Measurements from ENCODE around the gene CABP7. TPM values are rescaled to one million over a fixed set of nuclear protein-coding genes. Genes with fewer than 3 reads are reported as not detected.

Gene CABP7
- total and polyA plus RNA-seq, 5 donors: 0.02 TPM; not detected in 4

DNA sequence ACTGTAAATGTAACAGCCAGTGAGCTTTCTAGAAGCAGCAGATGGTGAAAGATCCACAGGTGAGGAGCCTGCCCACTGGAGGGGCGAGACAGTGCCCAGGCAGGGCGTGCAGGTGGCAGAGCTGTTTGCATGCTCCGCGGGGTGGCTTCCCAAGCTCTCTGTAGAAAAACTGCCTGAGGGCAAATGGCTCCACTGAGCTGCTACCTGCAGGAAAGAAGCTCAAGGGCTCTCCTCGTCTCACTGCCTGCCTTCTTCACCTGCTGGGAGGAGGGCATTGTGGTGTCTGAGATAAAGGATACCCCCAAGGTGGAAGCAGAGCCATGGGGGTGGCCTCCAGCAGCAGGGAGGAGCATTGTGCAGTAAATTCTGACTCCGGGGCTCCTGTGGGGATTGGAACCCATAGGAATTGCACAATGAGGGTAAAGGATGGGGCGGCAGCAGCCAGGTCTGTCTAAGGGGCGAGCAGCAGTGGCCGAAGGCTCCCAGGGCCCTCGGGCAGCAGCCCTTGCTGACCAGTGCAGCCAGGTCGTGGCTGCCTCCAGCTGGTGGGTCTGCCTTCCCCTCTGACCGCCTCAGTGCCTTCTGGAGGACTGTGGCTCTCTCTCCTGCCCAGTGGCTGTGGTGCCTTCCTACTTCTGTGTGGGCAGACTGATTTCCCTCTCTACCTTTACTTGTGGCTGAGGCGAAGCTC, 28.0 kb upstream of the CABP7 start:
- peak in 1 of 2 donors; percentile 4 for ATAC-seq
- no peaks in the 10 kb centered on the region for H3K4me1 ChIP-seq (ENCODE audit: control insufficient read depth, insufficient read depth, low read length)
- no peak overlapping the region for H3K27ac ChIP-seq (ENCODE audit: low read length)
- no peak overlapping the region for H3K4me3 ChIP-seq (ENCODE audit: low read length)
- WGBS: 87% methylated on average over 13 of the region's 13 CpGs
- H3K27me3 ChIP-seq (ENCODE audit: control insufficient read depth, insufficient read depth): no peaks in the 10 kb centered on the region
- intact Hi-C loops (cut with DNase I): loop anchor here in 1 of 4 donors (10.0 kb wide), 1 partner anchor 393 kb away; the partner anchor contains the start of gene HORMAD2
- DNase-seq: no peak
- H3K9me3 ChIP-seq (ENCODE audit: control insufficient read depth, low read length): no peaks in the 10 kb centered on the region

DNA sequence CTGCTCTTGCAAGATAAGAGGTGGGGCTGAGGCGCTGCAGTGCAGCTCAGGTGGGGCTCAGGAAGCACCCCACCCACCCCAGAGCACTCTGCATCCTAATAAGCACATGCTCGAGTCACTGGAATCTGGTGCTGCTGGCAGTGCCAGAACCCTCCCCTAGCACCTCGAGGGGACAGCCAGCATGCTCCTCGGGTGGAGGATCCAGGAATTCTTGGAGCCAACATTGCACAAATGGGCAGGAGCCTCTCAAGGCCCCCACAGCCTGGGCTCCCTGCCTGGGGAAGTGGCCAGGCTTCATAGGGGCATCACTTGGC, 27.5 kb upstream of the CABP7 start:
- H3K4me1 ChIP-seq (ENCODE audit: control insufficient read depth, insufficient read depth, low read length): no peaks in the 10 kb centered on the region
- ATAC-seq (peak in 1 of 2 donors; percentile 8), DNase-seq (no peak)
- no peaks in the 10 kb centered on the region for H3K27me3 ChIP-seq (ENCODE audit: control insufficient read depth, insufficient read depth)
- H3K9me3 ChIP-seq (ENCODE audit: control insufficient read depth, low read length): no peaks in the 10 kb centered on the region
- intact Hi-C loops (cut with DNase I): loop anchor here in 1 of 4 donors (10.0 kb wide), 1 partner anchor 393 kb away; the partner anchor contains the start of gene HORMAD2
- WGBS: 42% methylated on average over 4 of the region's 4 CpGs
- H3K4me3 ChIP-seq (ENCODE audit: low read length): no peak overlapping the region
- H3K27ac ChIP-seq (ENCODE audit: low read length): no peak overlapping the region

DNA sequence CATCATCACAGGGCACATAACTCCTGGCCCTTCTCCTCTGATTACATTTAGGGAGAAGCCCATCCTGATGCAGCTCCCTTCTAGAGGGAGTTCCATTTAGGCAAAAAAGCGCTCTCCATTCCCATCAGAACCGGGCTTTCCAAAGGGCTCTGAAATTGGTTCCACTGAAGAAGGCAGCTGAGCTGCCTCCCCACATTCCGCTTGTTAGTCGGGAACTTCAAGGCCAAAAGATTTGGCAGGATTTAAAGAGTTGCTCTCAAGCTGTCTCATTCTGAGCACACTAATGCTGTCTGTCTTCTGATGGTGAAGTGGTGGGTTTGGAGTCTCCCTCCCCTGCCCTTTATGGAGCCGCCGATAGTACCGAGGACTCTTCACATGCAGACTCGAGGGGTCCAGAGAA, 26.6 kb upstream of the CABP7 start:
- Histone ChIP-seq H3K9me3 (ENCODE audit: control insufficient read depth, low read length) (no peaks in the 10 kb centered on the region), H3K4me1 (ENCODE audit: control insufficient read depth, insufficient read depth, low read length) (no peaks in the 10 kb centered on the region), H3K27me3 (ENCODE audit: control insufficient read depth, insufficient read depth) (no peaks in the 10 kb centered on the region), H3K4me3 (ENCODE audit: low read length) (no peak overlapping the region), H3K27ac (ENCODE audit: low read length) (no peak overlapping the region)
- WGBS: 67% methylated on average over 8 of the region's 8 CpGs
- DNase-seq (no peak), ATAC-seq (no peak)
- intact Hi-C loops (cut with DNase I): loop anchor here in 1 of 4 donors (10.0 kb wide), 1 partner anchor 392 kb away; the partner anchor contains the start of gene HORMAD2

DNA sequence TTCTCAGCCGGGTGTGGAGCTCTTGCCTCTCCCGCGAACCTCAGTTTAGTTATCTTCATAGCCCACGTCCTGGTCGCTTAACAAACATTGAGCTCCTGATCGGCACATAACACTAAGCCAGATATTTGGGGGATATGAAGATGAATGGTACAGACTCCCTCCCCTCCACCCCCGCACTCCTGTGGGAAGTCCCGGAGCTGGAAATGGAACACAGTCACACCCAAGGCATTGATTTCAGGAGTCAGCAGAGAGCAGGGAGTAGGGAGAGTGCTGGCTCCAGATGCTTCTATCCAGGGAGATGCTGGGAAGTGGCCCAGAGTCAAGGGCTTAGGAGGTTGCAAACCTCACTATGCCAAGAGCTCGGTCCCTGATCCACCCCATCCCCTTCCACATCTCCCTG, 26.1 kb upstream of the CABP7 start:
- ATAC-seq: no peak
- no peak overlapping the region for H3K27ac ChIP-seq (ENCODE audit: low read length)
- DNase-seq: no peak
- no peaks in the 10 kb centered on the region for H3K27me3 ChIP-seq (ENCODE audit: control insufficient read depth, insufficient read depth)
- intact Hi-C loops (cut with DNase I): loop anchor here in 1 of 4 donors (10.0 kb wide), 1 partner anchor 391 kb away; the partner anchor contains the start of gene HORMAD2
- no peak overlapping the region for H3K4me3 ChIP-seq (ENCODE audit: low read length)
- WGBS: 55% methylated on average over 9 of the region's 9 CpGs
- H3K9me3 ChIP-seq (ENCODE audit: control insufficient read depth, low read length): no peaks in the 10 kb centered on the region
- H3K4me1 ChIP-seq (ENCODE audit: control insufficient read depth, insufficient read depth, low read length): no peaks in the 10 kb centered on the region

DNA sequence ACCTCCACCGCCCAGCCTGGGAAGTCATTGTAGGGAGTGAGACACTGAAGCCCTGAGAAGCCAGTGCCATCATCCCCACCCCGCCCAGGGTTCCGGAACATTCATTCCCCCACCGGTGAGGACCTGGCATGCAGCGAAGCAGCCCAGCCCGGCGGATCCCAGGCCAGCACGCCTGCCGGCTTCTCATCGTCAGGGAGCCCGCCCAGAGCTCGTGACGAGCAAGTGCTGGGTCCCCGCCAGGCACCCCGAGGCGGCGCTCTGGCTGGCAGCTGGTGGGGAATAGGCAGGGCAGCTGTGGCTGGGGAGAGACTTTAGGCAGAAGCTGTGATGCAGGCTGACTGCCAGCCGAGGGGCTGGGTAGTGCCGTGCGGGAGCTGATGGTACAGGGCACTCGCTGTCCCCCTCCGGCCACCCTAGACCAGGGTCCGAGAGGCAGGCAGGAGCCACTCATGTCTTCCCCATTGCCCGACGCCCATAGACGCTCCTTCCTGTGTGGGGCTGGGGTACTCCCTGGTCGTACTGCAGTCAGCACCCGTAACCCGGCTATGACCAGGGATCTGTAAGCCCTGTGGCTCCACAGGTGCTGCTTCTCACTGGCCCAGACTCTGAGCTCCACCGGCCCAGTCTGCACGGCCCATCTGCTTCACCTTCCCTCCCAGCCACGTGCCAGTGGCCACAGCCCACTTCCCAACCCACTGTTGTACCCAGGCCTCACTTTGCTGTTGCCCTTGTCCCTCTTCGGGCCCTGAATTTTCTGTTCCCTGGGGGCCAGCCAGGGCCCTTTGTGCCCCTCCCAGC, 24.5 kb upstream of the CABP7 start:
- Histone ChIP-seq H3K4me1 (ENCODE audit: control insufficient read depth, insufficient read depth, low read length) (no peaks in the 10 kb centered on the region), H3K27ac (ENCODE audit: low read length) (no peak overlapping the region), H3K4me3 (ENCODE audit: low read length) (no peak overlapping the region), H3K27me3 (ENCODE audit: control insufficient read depth, insufficient read depth) (no peaks in the 10 kb centered on the region), H3K9me3 (ENCODE audit: control insufficient read depth, low read length) (no peaks in the 10 kb centered on the region)
- DNase-seq: peak in 1 of 3 donors; percentile 55
- WGBS: 92% methylated on average over 33 of the region's 33 CpGs
- intact Hi-C loops (cut with DNase I): loop anchor here in 1 of 4 donors (10.0 kb wide), 1 partner anchor 389 kb away; the partner anchor contains the start of gene HORMAD2
- ATAC-seq: no peak

DNA sequence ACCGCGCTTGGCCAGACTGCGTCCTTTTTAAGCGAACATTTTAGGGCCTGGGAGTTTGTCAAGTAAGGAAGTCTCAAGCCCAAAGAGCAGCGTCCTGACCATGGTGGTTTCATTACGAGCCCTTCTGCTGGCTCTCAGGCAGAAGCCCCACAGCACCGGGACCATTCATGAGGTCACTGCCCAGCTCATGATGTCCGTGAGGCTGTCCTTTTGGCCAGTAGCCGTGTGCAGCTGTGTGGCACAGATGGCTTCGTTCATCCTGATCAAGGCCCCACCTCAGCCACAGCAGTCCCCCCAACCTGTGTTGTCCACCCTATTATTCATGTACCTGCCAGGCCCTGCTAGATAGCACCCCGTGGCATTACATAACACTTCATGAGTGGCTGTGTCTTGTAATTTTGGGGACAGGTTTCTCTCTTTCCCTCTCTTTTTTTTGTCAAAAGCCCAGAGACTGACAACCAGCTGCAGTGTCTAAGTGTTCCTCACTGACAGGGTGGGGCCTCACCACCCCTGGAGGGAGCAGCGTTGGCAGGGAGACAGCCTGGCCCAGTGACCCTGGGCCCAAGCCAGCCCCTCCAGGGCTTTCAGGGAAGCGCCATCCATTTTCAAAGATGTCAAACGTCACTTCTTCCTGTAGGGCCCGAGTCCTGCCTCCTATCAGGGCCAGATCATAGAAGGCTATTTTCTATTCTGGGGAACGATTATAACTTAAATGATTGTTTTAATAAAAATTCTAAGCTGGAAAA, 21.8 kb upstream of the CABP7 start:
- Histone ChIP-seq H3K27me3 (ENCODE audit: control insufficient read depth, insufficient read depth) (no peaks in the 10 kb centered on the region), H3K4me3 (ENCODE audit: low read length) (no peak overlapping the region), H3K9me3 (ENCODE audit: control insufficient read depth, low read length) (no peaks in the 10 kb centered on the region), H3K27ac (ENCODE audit: low read length) (no peak overlapping the region), H3K4me1 (ENCODE audit: control insufficient read depth, insufficient read depth, low read length) (no peaks in the 10 kb centered on the region)
- DNase-seq: peak in 1 of 3 donors; percentile 44
- WGBS: 79% methylated on average over 16 of the region's 16 CpGs
- no peak for ATAC-seq
- intact Hi-C loops (cut with DNase I): loop anchor here in 1 of 4 donors (10.0 kb wide), 1 partner anchor 387 kb away; the partner anchor contains the start of gene HORMAD2

DNA sequence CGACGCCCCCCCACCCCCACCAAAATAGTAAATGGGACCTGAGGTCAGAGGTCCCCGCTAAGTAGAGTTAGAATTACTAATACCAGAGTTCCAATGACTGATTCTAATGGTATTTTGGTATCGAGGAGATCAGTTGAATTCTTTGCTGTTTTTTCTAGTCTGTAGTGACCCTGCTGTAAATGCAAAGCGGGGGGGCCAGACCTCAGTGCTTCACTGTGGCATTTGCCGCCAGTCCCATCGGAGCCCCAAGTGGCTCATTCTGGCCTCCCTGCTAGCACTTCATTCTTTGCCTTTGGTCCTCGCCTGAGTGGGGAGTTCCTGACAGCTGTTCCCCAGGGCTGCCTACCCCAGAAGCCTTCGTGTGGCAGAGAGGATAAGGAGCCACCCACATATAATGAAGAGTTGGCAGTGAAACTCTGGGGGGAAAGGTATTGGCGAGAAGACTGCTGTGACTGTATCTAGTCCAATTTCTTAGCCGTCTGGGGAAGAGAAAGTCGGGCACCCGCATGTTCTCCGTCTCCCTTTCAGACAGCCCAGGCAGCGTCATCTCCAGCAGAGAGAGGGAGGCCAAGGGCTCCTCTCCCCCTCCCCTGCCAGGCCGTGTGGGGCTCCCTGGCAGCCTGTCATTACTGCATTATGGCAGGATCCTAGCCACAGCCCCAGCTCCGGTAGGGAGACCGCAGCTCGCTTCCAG, 19.4 kb upstream of the CABP7 start:
- H3K4me3 ChIP-seq (ENCODE audit: low read length): no peak overlapping the region
- H3K27ac ChIP-seq (ENCODE audit: low read length): no peak overlapping the region
- intact Hi-C loops (cut with DNase I): no loop called here
- H3K27me3 ChIP-seq (ENCODE audit: control insufficient read depth, insufficient read depth): no peaks in the 10 kb centered on the region
- 55% methylated on average over 19 of the region's 19 CpGs for WGBS
- no peaks in the 10 kb centered on the region for H3K9me3 ChIP-seq (ENCODE audit: control insufficient read depth, low read length)
- ATAC-seq (no peak), DNase-seq (peak in 1 of 3 donors; percentile 33)
- H3K4me1 ChIP-seq (ENCODE audit: control insufficient read depth, insufficient read depth, low read length): no peaks in the 10 kb centered on the region

DNA sequence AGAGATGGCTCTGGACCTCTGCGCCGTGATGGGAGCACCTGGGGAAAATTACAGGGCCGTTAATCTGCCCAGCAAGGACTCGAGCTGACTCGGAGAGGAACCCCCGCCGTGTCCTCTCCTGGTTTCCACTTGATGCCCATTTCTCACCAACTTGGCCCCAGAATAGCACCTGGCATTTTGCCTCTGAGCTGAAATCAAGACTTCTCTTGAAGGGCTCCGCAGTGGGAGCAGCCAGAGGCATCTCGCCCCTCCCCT, 19.0 kb upstream of the CABP7 start:
- Histone ChIP-seq H3K9me3 (ENCODE audit: control insufficient read depth, low read length) (no peaks in the 10 kb centered on the region), H3K27me3 (ENCODE audit: control insufficient read depth, insufficient read depth) (no peaks in the 10 kb centered on the region), H3K4me3 (ENCODE audit: low read length) (no peak overlapping the region), H3K4me1 (ENCODE audit: control insufficient read depth, insufficient read depth, low read length) (no peaks in the 10 kb centered on the region), H3K27ac (ENCODE audit: low read length) (no peak overlapping the region)
- no peak for ATAC-seq
- peak in 1 of 3 donors; percentile 30 for DNase-seq
- WGBS: 47% methylated on average over 9 of the region's 9 CpGs
- intact Hi-C loops (cut with DNase I): no loop called here

DNA sequence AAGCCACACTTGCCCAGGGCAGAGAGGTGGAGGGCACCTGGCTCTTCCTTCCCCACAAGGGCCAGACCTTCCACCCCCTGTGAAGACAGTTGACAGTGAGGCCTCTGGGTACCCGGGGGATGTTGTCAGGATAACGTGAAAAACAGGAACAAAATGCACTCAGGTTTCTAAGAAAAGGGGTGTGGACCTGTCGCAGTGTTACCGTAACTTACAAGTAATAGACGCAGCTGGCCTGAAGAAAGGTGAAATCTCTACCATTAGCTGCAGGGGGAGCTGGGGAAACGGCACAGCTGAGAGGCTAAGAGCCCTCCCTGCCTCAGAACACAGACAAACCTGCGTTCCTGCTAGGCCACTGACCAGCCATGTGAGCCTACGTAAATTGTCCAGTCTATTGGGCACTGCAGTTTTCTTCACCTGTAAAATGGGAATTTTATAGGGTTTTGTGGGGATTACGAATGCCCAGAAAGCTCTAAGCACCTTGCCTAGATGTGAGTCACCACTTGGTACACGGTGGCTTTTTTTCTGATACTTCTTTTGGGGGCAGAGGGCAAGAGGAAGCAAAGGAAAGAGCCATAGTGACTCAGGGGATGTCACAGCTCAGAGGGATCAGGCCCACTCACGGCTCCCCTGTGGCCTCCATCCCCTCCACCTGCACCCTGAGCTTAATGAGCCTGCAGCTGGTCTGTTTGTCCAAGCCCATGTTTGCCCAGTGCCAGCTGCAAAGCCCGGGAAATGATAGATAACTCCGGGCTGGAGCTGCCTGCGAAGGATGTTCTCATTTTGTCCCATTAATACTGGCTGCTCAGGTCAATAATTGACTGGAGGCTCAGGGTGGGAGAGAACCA, 18.4 kb upstream of the CABP7 start:
- Histone ChIP-seq H3K27ac (ENCODE audit: low read length) (no peak overlapping the region), H3K9me3 (ENCODE audit: control insufficient read depth, low read length) (no peaks in the 10 kb centered on the region), H3K27me3 (ENCODE audit: control insufficient read depth, insufficient read depth) (no peaks in the 10 kb centered on the region), H3K4me1 (ENCODE audit: control insufficient read depth, insufficient read depth, low read length) (no peaks in the 10 kb centered on the region), H3K4me3 (ENCODE audit: low read length) (no peak overlapping the region)
- ATAC-seq (no peak), DNase-seq (peak in 1 of 3 donors; percentile 18)
- intact Hi-C loops (cut with DNase I): no loop called here
- WGBS: 32% methylated on average over 14 of the region's 14 CpGs

Measured in right cardiac atrium (tissue), 5 donors.